Forelimb muscle (tissue), 1 donor: ENCODE results near the gene FAM98B. TPM values are rescaled to one million over a fixed set of nuclear protein-coding genes. Genes with fewer than 3 reads are reported as not detected.
A peak's percentile ranks its signal among the peaks of the same experiment; 100 is the strongest.
"Not testable (repeated sequence)": the region's sequence is repeated elsewhere in the genome, so short reads cannot be mapped to it uniquely, and the experiment has no call there.

ENCODE experiments used
- DNase-seq: peaks from one replicate; pipeline ENCODE4 v3.0.0-alpha.2; 2013; ENCODE audit warnings: low read depth
- polyA plus RNA-seq: library from polyadenylated mRNA; unstranded; fragments of 120-200 nt; gene quantifications from one replicate; pipeline ENCODE4 v1.2.1, GENCODE V29; 2013; ENCODE audit not compliant: insufficient read length

FAM98B gene
- polyA plus RNA-seq = 26.5 TPM

- peak; percentile 60 for DNase-seq
Measured at GRCh38 chr15:38453971-38454695, at the start of gene FAM98B. TSS of gene FAM98B (plus strand) at chr15:38454127. CDS start at chr15:38454162, 35 bp downstream.

- DNase-seq = no peak
Measured at GRCh38 chr15:38406436-38406835, 47.5 kb upstream of the FAM98B start.

- DNase-seq = no peak
Measured at GRCh38 chr15:38408576-38408975, 45.4 kb upstream of the FAM98B start.

- DNase-seq = no peak
Measured at GRCh38 chr15:38411902-38412301, 42.0 kb upstream of the FAM98B start.

- no peak for DNase-seq
Measured at GRCh38 chr15:38412466-38412865, 41.5 kb upstream of the FAM98B start.

GRCh38 chr15:38414357-38414756, 39.6 kb upstream of the FAM98B start:
- peak; percentile 46 for DNase-seq

- no peak for DNase-seq
Measured at GRCh38 chr15:38421069-38421690, 32.7 kb upstream of the FAM98B start.

- no peak for DNase-seq
Measured at GRCh38 chr15:38424101-38424552, 29.8 kb upstream of the FAM98B start.

- no peak for DNase-seq
Measured at GRCh38 chr15:38425269-38425668, 28.7 kb upstream of the FAM98B start.

GRCh38 chr15:38427380-38427779, 26.5 kb upstream of the FAM98B start:
- DNase-seq = no peak

GRCh38 chr15:38430106-38430760, 23.7 kb upstream of the FAM98B start:
- no peak for DNase-seq

GRCh38 chr15:38436993-38437392, 16.9 kb upstream of the FAM98B start:
- DNase-seq = no peak

- DNase-seq = not testable (repeated sequence)
Measured at GRCh38 chr15:38437603-38438002, 16.3 kb upstream of the FAM98B start.

- DNase-seq = no peak
Measured at GRCh38 chr15:38438031-38438986, 15.6 kb upstream of the FAM98B start.

GRCh38 chr15:38440353-38441129, 13.4 kb upstream of the FAM98B start:
- DNase-seq = peak; percentile 26

GRCh38 chr15:38441130-38441519, 12.8 kb upstream of the FAM98B start:
- DNase-seq = no peak

GRCh38 chr15:38454696-38455090, 766 bp downstream of the FAM98B start:
- no peak for DNase-seq

- DNase-seq = no peak
Measured at GRCh38 chr15:38455092-38455491, 1.2 kb downstream of the FAM98B start.

- DNase-seq = no peak
Measured at GRCh38 chr15:38458646-38459045, 4.7 kb downstream of the FAM98B start.

- no peak for DNase-seq
Measured at GRCh38 chr15:38459480-38459879, 5.6 kb downstream of the FAM98B start.

- DNase-seq = no peak
Measured at GRCh38 chr15:38460543-38460942, 6.6 kb downstream of the FAM98B start.
